Psoas muscle (tissue), 8 donors: ENCODE data around the gene ACP1. TPM values are rescaled to one million over a fixed set of nuclear protein-coding genes. Genes with fewer than 3 reads are reported as not detected.

Source experiments
- ATAC-seq, 4 donors: fragments of 200-7000 bp; cut with Tn5 transposase; one replicate each; pipeline ENCODE4 v1.9.1; 2020; ENCODE audit warnings: moderate library complexity in 3 of 4, mild to moderate bottlenecking in 2 of 4
- DNase-seq, 2 donors: peaks; one replicate each; pipeline ENCODE4 v3.0.0-alpha.2; 2020
- H3K27ac ChIP-seq: fragments of 200-600 bp; one replicate; pipeline ENCODE4 v1.8.0; 2022
- H3K27me3 ChIP-seq, 3 donors: fragments of 200-600 bp in 1 of 3; one replicate each; pipeline versions ENCODE4 v1.6.1 to v1.8.0; 2013 to 2022; ENCODE audit warnings: low read length in 2 of 3, mild to moderate bottlenecking in 2 of 3, moderate library complexity in 1 of 3; ENCODE audit not compliant: insufficient read depth in 3 of 3
- H3K36me3 ChIP-seq, 2 donors: fragments of 200-600 bp in 1 of 2; one replicate each; pipeline versions ENCODE4 v1.6.1 to v1.8.0; 2013 to 2022; ENCODE audit warnings: low read depth in 1 of 2, mild to moderate bottlenecking in 1 of 2, moderate library complexity in 1 of 2; ENCODE audit not compliant: insufficient read depth in 1 of 2
- H3K4me1 ChIP-seq: fragments of 200-600 bp; one replicate; pipeline ENCODE4 v1.8.0; 2022
- H3K4me3 ChIP-seq: fragments of 200-600 bp; one replicate; pipeline ENCODE4 v1.8.0; 2022; ENCODE audit warnings: mild to moderate bottlenecking
- H3K9me3 ChIP-seq: fragments of 200-600 bp; one replicate; pipeline ENCODE4 v1.8.0; 2022
- WGBS, 3 donors: extraction: QIAGEN DNeasy Blood & Tissue Kit; methylation state at CpG; one replicate each; pipeline versions ENCODE4 v1.1.6 to v1.1.7; 2013; 5-methylcytosine and 5-hydroxymethylcytosine counted together
- intact Hi-C, 2 donors: fragments of 100-400 bp; cut with DNase I; formaldehyde crosslinking; loops; one replicate each; pipeline versions ENCODE4 v1.11.0 to v1.14.2; 2022
- polyA plus RNA-seq, 3 donors: library from polyadenylated mRNA; stranded (reverse); fragments of 200-250 nt; gene quantifications; one replicate each; pipeline ENCODE4 v1.2.3, GENCODE V29; 2013
- total RNA-seq, 4 donors: library from RNA; stranded (reverse); fragmentation: NEBNext Ultra II Directional in 2 of 4; extraction: Animal tissue kit (Norgen Biotek cat#: 25700) in 2 of 4; gene quantifications; one replicate each; pipeline versions ENCODE4 v1.2.1 to v1.2.4, GENCODE V29; 2021 to 2023
- TF ChIP-seq, protein P1 (sequence below): fragments of 200-600 bp; IDR thresholded peaks from one replicate; pipeline ENCODE4 v1.8.0; 2022; ENCODE audit warnings: antibody characterized with exemption
- donor health status: healthy with polysubstance abuse.
- donor health status: DM: no; HTN: no; CAD: no; lungs with moderate emphysema.
- donor health status: Bipolar disorder and iron deficiency.
- donor health status: healthy.
- donor health status: DM: yes; HTN: yes; CAD: no.
- donor health status: DM: no; HTN: no; CAD: no.
- donor health status: DM: no; HTN: no; CAD: no.
- donor health status: DM: yes; HTN: yes; CAD: no.

The ACP1 gene
- total and polyA plus RNA-seq, 7 donors: 55.8 to 104 (median 73.6) TPM

DNA sequence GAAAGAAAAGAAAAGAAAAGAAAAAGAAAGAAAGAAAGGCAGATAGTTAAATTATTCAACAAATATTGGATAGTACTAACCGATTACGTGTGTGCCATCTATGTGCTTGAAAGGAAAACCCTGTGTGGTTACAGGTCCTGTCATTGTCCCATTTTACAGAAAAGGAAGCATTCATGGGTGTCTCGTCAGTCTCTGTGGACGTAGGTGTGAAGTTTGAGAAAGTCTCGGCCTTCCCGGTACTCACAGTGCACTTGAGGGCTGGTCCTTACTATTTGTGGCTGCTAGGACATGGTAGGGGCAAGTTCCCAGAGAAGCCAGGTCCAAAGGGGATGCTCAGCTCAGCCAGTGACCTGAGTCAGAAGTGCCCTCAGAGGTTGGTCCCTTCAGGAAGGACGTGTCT lies 20.2 kb upstream of the ACP1 start:
- peaks cover 6 to 80% of the 10 kb centered on the region in 2 donors for H3K36me3 ChIP-seq

DNA sequence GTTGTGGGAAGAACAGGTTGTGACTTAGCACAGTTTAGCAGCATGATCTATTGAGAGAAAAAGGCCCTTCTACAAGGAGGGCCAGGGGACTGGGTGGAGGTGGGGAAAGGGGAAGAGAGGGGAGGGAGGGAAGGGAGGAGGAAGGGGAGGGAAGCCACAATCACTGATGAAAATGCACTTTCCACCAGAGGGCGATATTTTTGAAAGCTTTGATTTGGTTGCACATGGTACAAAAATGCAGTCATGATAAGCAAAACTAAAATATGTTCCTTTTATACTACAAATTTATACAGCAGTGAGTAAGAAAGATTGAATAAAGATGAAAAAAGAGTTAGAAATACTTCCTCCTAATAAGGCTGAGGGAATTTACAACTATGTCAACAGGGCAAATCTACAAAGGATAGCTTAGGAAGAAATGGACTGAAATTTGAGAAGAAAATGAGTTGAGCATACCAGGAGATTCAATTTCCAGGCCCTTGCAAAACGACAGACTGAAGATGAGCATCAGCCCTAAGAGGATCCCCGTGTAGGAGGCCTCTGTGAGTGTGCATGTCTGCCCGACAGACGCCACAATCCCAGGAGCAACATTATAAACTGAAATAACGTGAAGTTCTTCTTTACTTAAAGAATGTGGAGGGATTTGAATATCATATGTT lies 18.1 kb upstream of the ACP1 start:
- no peak for ATAC-seq

More for the DNA sequence above, 20.2 kb upstream of the ACP1 start:
- Histone ChIP-seq H3K27me3 (no peaks in the 10 kb centered on the region), H3K4me3 (no peak overlapping the region), H3K27ac (no peak overlapping the region), H3K9me3 (peaks cover 8% of the 10 kb centered on the region), H3K4me1 (no peaks in the 10 kb centered on the region)
- TF ChIP-seq, protein P1, sequence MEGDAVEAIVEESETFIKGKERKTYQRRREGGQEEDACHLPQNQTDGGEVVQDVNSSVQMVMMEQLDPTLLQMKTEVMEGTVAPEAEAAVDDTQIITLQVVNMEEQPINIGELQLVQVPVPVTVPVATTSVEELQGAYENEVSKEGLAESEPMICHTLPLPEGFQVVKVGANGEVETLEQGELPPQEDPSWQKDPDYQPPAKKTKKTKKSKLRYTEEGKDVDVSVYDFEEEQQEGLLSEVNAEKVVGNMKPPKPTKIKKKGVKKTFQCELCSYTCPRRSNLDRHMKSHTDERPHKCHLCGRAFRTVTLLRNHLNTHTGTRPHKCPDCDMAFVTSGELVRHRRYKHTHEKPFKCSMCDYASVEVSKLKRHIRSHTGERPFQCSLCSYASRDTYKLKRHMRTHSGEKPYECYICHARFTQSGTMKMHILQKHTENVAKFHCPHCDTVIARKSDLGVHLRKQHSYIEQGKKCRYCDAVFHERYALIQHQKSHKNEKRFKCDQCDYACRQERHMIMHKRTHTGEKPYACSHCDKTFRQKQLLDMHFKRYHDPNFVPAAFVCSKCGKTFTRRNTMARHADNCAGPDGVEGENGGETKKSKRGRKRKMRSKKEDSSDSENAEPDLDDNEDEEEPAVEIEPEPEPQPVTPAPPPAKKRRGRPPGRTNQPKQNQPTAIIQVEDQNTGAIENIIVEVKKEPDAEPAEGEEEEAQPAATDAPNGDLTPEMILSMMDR: no peak
- DNase-seq (no peak), ATAC-seq (no peak)
- 95 to 97% (median 95%) methylated on average over 7 of the region's 7 CpGs for WGBS, 3 donors
- intact Hi-C loops: loop anchor here in 1 of 2 donors (10.0 kb wide), 1 partner anchor 390 kb away; no protein-coding TSS in a partner anchor

DNA sequence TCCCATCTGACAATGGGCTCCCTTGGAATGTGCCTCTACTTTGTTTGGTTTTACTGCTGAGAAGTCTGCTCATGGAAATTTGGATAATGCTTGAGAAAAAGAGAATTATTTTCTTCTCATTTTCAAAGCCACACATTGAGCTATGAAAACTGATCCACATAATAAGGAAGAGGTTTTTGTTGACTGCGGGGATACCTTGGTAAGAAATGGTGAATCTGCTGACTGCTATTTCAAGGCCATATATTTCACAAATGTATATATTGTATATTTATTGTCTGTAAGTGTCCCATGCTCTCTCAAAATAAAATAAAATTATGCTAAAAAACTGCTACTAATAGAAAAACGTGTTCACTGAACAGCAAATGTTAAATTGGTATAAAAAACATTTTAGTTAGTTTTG lies 16.0 kb upstream of the ACP1 start:
- H3K36me3 ChIP-seq: peaks cover 1 to 76% of the 10 kb centered on the region in 2 donors
- 90 to 94% (median 90%) methylated on average over 2 of the region's 2 CpGs for WGBS, 3 donors

More for the DNA sequence above, 18.1 kb upstream of the ACP1 start:
- TF ChIP-seq, protein P1: peak; percentile 49
- H3K27me3 ChIP-seq: no peaks in the 10 kb centered on the region
- intact Hi-C loops: loop anchor here in 1 of 2 donors (5.0 to 10.0 kb wide), 2 partner anchors 41 to 388 kb away; partner anchors contain the start of gene ALKAL2
- no peak for DNase-seq
- peaks cover 8% of the 10 kb centered on the region for H3K9me3 ChIP-seq
- peaks cover 4 to 87% of the 10 kb centered on the region in 2 donors for H3K36me3 ChIP-seq
- H3K27ac ChIP-seq: no peak overlapping the region
- H3K4me3 ChIP-seq: no peak overlapping the region
- WGBS, 3 donors: 62 to 68% (median 65%) methylated on average over 6 of the region's 6 CpGs
- no peaks in the 10 kb centered on the region for H3K4me1 ChIP-seq

DNA sequence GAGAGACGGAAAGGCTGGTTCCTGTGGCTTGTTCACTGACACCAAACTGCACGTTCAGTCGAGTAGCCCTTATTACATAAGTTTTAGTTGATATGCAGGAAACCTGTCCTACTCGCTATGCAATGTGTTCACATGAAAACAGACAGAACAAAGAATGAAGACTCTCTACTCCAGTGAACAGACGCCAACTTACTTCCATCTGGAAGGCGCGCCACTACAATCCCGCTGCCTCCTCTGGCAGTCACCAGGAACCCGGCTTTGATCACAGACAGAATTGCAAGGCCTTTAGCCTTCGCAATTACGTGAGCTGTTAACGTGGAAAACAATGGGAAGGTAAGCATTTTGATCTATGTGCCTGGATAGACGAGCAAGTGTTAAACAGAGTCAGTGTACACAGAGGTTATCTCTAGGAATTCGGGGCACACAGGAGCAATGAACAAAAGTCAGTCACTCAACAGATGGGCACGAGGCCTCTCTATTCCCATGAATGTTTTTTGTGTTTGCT lies 15.2 kb upstream of the ACP1 start:
- 93 to 94% (median 93%) methylated on average over 15 of the region's 15 CpGs for WGBS, 3 donors
- no peak overlapping the region for H3K4me3 ChIP-seq
- DNase-seq (no peak), ATAC-seq (no peak)
- H3K4me1 ChIP-seq: no peaks in the 10 kb centered on the region
- H3K9me3 ChIP-seq: no peaks in the 10 kb centered on the region
- peaks cover 0 to 67% of the 10 kb centered on the region in 2 donors for H3K36me3 ChIP-seq
- intact Hi-C loops: loop anchor here in 1 of 2 donors (5.0 to 10.0 kb wide), 2 partner anchors 38 to 385 kb away; partner anchors contain the start of gene ALKAL2
- TF ChIP-seq, protein P1: no peak
- H3K27ac ChIP-seq: no peak overlapping the region
- H3K27me3 ChIP-seq: no peaks in the 10 kb centered on the region

More for the DNA sequence above, 16.0 kb upstream of the ACP1 start:
- no peak for DNase-seq
- TF ChIP-seq, protein P1: no peak
- Histone ChIP-seq H3K27ac (no peak overlapping the region), H3K9me3 (no peaks in the 10 kb centered on the region), H3K27me3 (no peaks in the 10 kb centered on the region), H3K4me1 (no peaks in the 10 kb centered on the region), H3K4me3 (no peak overlapping the region)
- intact Hi-C loops: loop anchor here in 1 of 2 donors (5.0 to 10.0 kb wide), 2 partner anchors 39 to 386 kb away; partner anchors contain the start of gene ALKAL2
- ATAC-seq: no peak
